Right cardiac atrium (tissue), 5 donors: ENCODE measurements around the gene LRR1. TPM values are rescaled to one million over a fixed set of nuclear protein-coding genes. Genes with fewer than 3 reads are reported as not detected.
"Not testable (repeated sequence)": the region's sequence is repeated elsewhere in the genome, so short reads cannot be mapped to it uniquely, and the experiment has no call there.

ENCODE experiments used
- ATAC-seq, 2 donors: fragments of 200-7000 bp; cut with Tn5 transposase; one replicate each; pipeline versions ENCODE4 v1.8.0 to v1.9.1; 2020; ENCODE audit warnings: moderate library complexity in 2 of 2, mild to moderate bottlenecking in 1 of 2
- DNase-seq, 3 donors: peaks; one replicate each; pipeline ENCODE4 v3.0.0-alpha.2; 2020
- H3K27ac ChIP-seq: one replicate; pipeline ENCODE4 v1.5.1; 2013; ENCODE audit warnings: mild to moderate bottlenecking, low read length, control low read depth, moderate library complexity
- H3K27me3 ChIP-seq: one replicate; pipeline ENCODE4 v1.6.1; 2013; ENCODE audit not compliant: control insufficient read depth, insufficient read depth
- H3K4me1 ChIP-seq: one replicate; pipeline ENCODE4 v1.6.1; 2013; ENCODE audit warnings: low read length; ENCODE audit not compliant: control insufficient read depth, insufficient read depth
- H3K4me3 ChIP-seq: one replicate; pipeline ENCODE4 v1.5.1; 2013; ENCODE audit warnings: low read length, control low read depth
- H3K9me3 ChIP-seq: one replicate; pipeline ENCODE4 v1.6.1; 2013; ENCODE audit warnings: low read length; ENCODE audit not compliant: control insufficient read depth
- WGBS: extraction: QIAGEN DNeasy Blood & Tissue Kit; methylation state at CpG from one replicate; pipeline ENCODE4 v1.1.7; 2013; 5-methylcytosine and 5-hydroxymethylcytosine counted together
- intact Hi-C, 4 donors: fragments of 100-400 bp; cut with DNase I; formaldehyde crosslinking; loops; one replicate each; pipeline versions ENCODE4 v1.11.0 to v1.14.0; 2022 to 2023
- polyA plus RNA-seq: library from polyadenylated mRNA; stranded (reverse); fragments of 200-250 nt; gene quantifications from one replicate; pipeline ENCODE4 v1.2.3, GENCODE V29; 2013
- total RNA-seq, 4 donors: library from RNA; stranded (reverse); fragmentation: NEBNext Ultra II Directional; extraction: Animal tissue kit (Norgen Biotek cat#: 25700); gene quantifications; one replicate each; pipeline ENCODE4 v1.2.1, GENCODE V29; 2021
- donor health status: healthy with polysubstance abuse.
- donor health status: DM: no; HTN: yes; CAD: no.
- donor health status: DM: no; HTN: no; CAD: no.
- donor health status: DM: no; HTN: yes; CAD: no; lungs with severe emphysema.
- donor health status: DM: yes; HTN: yes; CAD: no.

The LRR1 gene
- total and polyA plus RNA-seq, 5 donors = 3.5 to 7.5 (median 6.4) TPM

- intact Hi-C loops, H3K27me3 ChIP-seq, H3K4me1 ChIP-seq, H3K27ac ChIP-seq, DNase-seq, ATAC-seq, H3K9me3 ChIP-seq: not testable (repeated sequence)
- H3K4me3 ChIP-seq = peak overlapping the region; percentile 90
- WGBS = 74% methylated on average over 19 of the region's 19 CpGs
Observed at GRCh38 chr14:49619273-49619672, 20.5 kb downstream of the LRR1 start.

DNA sequence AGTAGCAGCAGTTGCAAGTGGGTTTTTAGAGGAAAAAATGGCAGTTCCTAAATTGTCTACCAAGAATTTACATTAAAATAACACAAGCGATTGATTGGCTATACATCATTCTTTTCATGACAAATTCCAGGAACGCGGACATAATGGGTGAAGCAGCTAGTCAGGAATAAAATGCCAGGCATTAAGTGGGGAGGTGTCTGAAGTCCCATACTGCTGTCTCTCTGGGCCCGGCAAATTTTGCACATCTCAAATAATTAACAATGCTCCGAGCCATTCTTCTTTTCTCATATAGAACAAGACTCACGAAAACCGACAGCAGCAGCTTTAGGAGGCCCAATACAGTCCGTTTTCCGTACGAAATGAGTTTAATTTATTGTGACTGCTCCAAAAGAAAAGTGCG, 21.0 kb downstream of the LRR1 start:
- H3K27ac ChIP-seq = peak overlapping the region; percentile 99
- DNase-seq (no peak), ATAC-seq (no peak)
- peaks cover 5% of the 10 kb centered on the region for H3K4me1 ChIP-seq
- H3K4me3 ChIP-seq = peak overlapping the region; percentile 90
- intact Hi-C loops = no loop called here
- H3K9me3 ChIP-seq = no peaks in the 10 kb centered on the region
- no peaks in the 10 kb centered on the region for H3K27me3 ChIP-seq
- under 1% methylated on average over 11 of the region's 11 CpGs for WGBS

GRCh38 chr14:49620182-49621113, 21.7 kb downstream of the LRR1 start, which contains the start of the genes MGAT2 and RPL36AL:
Gene MGAT2, plus strand, starts transcription at chr14:49620799. Its CDS starts 470 bp downstream, at chr14:49621269.
Gene RPL36AL, minus strand, starts transcription at chr14:49620626. Its CDS starts 1,522 bp downstream, at chr14:49619104.
- H3K4me3 ChIP-seq = peak within 1 kb of the TSS; percentile 90
- peaks cover 5% of the 10 kb centered on the region for H3K4me1 ChIP-seq
- H3K9me3 ChIP-seq = no peaks in the 10 kb centered on the region
- under 1% methylated on average over 85 of the region's 85 CpGs for WGBS
- peak; percentile 99 for ATAC-seq
- intact Hi-C loops = no loop called here
- peak within 1 kb of the TSS; percentile 99 for H3K27ac ChIP-seq
- DNase-seq = peak; percentile 99
- H3K27me3 ChIP-seq = no peaks in the 10 kb centered on the region

DNA sequence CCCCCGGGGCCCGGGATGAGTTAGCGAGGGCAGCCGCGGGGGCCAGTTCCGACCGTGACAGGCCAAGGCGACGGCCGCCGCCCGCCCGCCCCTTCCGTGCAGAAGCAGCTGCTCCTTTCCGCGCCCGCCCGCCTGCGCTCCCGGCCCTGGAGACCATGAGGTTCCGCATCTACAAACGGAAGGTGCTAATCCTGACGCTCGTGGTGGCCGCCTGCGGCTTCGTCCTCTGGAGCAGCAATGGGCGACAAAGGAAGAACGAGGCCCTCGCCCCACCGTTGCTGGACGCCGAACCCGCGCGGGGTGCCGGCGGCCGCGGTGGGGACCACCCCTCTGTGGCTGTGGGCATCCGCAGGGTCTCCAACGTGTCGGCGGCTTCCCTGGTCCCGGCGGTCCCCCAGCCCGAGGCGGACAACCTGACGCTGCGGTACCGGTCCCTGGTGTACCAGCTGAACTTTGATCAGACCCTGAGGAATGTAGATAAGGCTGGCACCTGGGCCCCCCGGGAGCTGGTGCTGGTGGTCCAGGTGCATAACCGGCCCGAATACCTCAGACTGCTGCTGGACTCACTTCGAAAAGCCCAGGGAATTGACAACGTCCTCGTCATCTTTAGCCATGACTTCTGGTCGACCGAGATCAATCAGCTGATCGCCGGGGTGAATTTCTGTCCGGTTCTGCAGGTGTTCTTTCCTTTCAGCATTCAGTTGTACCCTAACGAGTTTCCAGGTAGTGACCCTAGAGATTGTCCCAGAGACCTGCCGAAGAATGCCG, 22.6 kb downstream of the LRR1 start:
- Histone ChIP-seq H3K4me3 (peak overlapping the region; percentile 90), H3K9me3 (no peaks in the 10 kb centered on the region), H3K4me1 (peaks cover 5% of the 10 kb centered on the region), H3K27me3 (no peaks in the 10 kb centered on the region), H3K27ac (peak overlapping the region; percentile 95)
- 3% methylated on average over 65 of the region's 65 CpGs for WGBS
- intact Hi-C loops = no loop called here
- ATAC-seq = peak; percentile 74 to 81
- DNase-seq = peak; percentile 84 to 91 (median 91)

DNA sequence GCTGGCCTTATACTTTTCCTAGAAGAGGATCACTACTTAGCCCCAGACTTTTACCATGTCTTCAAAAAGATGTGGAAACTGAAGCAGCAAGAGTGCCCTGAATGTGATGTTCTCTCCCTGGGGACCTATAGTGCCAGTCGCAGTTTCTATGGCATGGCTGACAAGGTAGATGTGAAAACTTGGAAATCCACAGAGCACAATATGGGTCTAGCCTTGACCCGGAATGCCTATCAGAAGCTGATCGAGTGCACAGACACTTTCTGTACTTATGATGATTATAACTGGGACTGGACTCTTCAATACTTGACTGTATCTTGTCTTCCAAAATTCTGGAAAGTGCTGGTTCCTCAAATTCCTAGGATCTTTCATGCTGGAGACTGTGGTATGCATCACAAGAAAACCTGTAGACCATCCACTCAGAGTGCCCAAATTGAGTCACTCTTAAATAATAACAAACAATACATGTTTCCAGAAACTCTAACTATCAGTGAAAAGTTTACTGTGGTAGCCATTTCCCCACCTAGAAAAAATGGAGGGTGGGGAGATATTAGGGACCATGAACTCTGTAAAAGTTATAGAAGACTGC, 23.4 kb downstream of the LRR1 start:
- DNase-seq (no peak), ATAC-seq (no peak)
- intact Hi-C loops = no loop called here
- 60% methylated on average over 3 of the region's 3 CpGs for WGBS
- Histone ChIP-seq H3K4me1 (peaks cover 5% of the 10 kb centered on the region), H3K4me3 (peak overlapping the region; percentile 90), H3K9me3 (no peaks in the 10 kb centered on the region), H3K27me3 (no peaks in the 10 kb centered on the region), H3K27ac (no peak overlapping the region)

DNA sequence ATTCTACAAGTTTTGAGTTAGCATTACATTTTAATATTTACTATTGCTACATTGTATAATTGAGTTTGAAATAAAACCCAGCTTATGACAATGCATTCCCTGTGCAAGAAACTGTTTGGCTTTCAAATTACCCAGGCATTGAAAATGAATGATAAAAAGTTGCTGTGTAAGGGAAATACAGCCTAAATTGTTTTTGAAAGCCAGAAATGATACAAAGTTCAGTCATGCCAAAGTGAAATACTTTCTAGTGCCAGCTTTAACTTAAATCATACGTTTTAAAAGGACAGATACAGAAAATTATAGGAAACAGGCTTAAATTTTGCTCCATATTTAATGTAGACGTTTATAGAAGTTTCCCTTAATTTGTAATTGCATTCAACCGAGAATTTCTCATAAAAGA, 24.6 kb downstream of the LRR1 start:
- ATAC-seq = no peak
- H3K4me3 ChIP-seq = no peak overlapping the region
- no peak overlapping the region for H3K27ac ChIP-seq

GRCh38 chr14:49623941-49624839, 25.4 kb downstream of the LRR1 start:
- ATAC-seq (no peak), DNase-seq (no peak)
- H3K27ac ChIP-seq = no peak overlapping the region
- WGBS = 77% methylated on average over 6 of the region's 6 CpGs
- H3K4me3 ChIP-seq = no peak overlapping the region
- H3K4me1 ChIP-seq = peaks cover 5% of the 10 kb centered on the region
- no peaks in the 10 kb centered on the region for H3K27me3 ChIP-seq
- H3K9me3 ChIP-seq = no peaks in the 10 kb centered on the region
- intact Hi-C loops = no loop called here

More for the DNA sequence above, 24.6 kb downstream of the LRR1 start:
- Histone ChIP-seq H3K4me1 (peaks cover 5% of the 10 kb centered on the region), H3K9me3 (no peaks in the 10 kb centered on the region), H3K27me3 (no peaks in the 10 kb centered on the region)
- WGBS = 58% methylated on average over 3 of the region's 3 CpGs
- intact Hi-C loops = no loop called here
- DNase-seq = no peak

DNA sequence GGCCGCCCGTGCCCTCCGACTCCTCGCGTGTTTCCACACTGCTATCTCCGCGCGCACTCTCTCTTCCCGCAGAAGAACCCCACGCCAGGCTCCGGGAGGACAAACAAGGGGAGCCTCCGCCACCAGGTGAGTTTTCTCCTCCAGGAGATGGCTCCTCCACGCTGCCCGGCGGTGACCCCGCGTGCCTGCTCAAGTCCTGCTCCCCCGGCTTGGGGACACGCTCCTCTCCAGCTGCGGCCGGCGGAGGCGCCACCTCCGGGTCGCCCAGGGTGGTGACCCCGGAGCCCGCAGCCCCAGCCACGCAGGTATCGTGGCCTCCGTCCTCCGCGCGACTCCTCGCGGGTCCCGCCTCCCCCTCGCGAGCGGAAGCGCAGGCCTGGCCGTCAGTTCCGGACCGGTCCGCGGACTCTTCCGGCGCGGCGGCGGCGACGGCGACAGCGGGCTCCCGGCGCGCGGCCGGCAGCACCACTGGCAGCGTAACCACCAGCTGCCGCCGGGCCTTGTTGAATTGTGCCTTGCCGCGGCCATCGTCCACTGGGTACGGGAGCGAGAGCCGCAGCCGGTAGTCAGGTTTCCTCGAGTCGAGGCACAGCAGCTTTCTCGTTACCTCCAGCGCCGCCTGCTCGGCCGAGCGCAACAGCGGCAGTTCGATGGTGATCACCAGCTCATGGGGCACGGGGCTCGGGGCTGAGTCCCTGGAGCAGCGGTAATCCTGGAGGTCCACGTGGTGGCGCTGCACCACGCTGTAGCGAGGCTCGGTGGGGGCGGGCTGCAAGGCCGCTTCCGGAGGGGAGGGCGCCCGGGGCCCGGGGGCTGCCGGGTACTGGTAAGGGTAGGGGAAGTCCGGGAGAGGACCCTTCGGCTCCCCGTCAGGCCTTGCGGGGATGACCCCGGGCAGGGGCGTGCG, 35.2 kb downstream of the LRR1 start:
- peaks cover 2% of the 10 kb centered on the region for H3K4me1 ChIP-seq
- intact Hi-C loops = loop anchor here in 2 of 4 donors (10.0 kb wide), 2 partner anchors 131 to 201 kb away; partner anchors contain the start of gene KLHDC2 (in 2 of the 2)

DNA sequence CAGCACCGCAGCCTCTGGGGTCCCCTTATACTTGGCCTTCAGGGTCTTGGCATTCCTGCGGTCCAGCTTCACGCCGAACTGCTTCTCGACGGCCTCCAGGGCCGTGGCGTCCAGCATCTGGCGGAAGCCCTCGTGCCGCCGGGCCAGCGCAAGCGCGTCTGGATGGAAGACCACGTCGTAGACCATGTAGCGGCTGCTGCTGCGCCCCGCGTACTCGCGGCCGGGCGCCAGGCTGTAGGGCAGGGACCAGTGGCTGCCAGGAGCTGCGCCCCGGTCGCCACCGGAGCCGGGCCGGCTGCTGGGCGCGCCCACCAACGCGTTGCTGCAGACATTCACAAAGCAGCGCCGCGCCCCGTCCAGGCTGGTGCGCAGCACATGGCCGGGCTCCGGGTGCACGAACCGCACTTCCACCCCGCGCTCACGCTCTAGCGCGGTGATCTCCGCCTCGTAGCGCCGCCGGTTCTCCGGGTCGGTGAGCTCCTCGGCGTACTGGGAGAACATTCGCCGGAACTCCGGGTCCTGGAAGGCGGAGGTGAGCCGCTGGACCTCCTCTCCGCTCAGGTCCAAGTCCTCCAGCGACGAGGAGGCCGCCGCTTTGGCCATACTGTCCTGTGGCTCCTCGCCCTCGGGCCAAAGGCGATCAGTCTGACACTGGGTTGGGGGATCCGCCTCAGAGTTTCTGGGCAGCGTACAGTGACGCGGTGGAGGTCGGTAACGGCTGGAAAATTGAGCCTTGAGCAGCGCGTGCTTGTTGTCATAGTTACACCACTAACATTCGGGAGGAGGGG, 36.0 kb downstream of the LRR1 start, which contains the start of gene DNAAF2:
TSS of gene DNAAF2 (minus strand) at position 698 of the 788 bp plus-strand sequence. CDS start at position 603, 95 bp downstream.
- Histone ChIP-seq H3K27ac (peak within 1 kb of the TSS; percentile 90), H3K4me1 (peaks cover 5% of the 10 kb centered on the region), H3K27me3 (no peaks in the 10 kb centered on the region), H3K9me3 (no peaks in the 10 kb centered on the region), H3K4me3 (peak within 1 kb of the TSS; percentile 74)
- ATAC-seq (peak; percentile 62 to 76), DNase-seq (peak; percentile 54 to 84 (median 83))
- under 1% methylated on average over 80 of the region's 80 CpGs for WGBS
- intact Hi-C loops = loop anchor here in 2 of 4 donors (10.0 kb wide), 2 partner anchors 130 to 200 kb away; partner anchors contain the start of gene KLHDC2 (in 2 of the 2)

More for the DNA sequence above, 35.2 kb downstream of the LRR1 start:
- ATAC-seq = peak; percentile 95 to 96
- H3K9me3 ChIP-seq = no peaks in the 10 kb centered on the region
- H3K27me3 ChIP-seq = no peaks in the 10 kb centered on the region
- H3K4me3 ChIP-seq = peak overlapping the region; percentile 74
- under 1% methylated on average over 101 of the region's 101 CpGs for WGBS
- peak; percentile 95 to 97 (median 97) for DNase-seq
- peak overlapping the region; percentile 90 for H3K27ac ChIP-seq
